ENCODE results near the gene TEAD3. TPM values are rescaled to one million over a fixed set of nuclear protein-coding genes. Genes with fewer than 3 reads are reported as not detected.

TEAD3 gene
- total and polyA plus RNA-seq, 10 of the 15 experiments (the other 5 are each of a cell fraction or from before 2014, with no cell fraction given), result 0.02 to 0.28 (median 0.18) TPM; not detected in 5

DNA sequence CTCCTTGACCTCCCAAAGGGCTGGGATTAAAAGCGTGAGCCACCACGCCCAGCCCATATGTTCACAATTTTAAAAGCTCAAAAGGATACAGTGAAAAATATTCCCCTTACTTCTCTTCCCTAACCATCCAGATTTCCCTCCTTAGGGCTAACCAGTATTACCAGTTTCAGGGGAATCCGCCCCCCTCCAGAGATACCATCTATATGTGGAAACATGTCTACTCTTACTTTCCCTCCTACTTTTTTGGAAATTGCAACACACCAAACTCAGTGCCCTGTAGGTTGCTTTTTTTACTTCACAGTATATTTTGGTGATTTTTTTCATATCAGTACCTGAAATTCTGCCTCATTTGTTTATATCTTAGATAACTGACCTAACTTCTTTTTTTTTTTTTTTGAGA lies 35.6 kb downstream of the TEAD3 start (continued):
- TF ChIP-seq, protein P1, sequence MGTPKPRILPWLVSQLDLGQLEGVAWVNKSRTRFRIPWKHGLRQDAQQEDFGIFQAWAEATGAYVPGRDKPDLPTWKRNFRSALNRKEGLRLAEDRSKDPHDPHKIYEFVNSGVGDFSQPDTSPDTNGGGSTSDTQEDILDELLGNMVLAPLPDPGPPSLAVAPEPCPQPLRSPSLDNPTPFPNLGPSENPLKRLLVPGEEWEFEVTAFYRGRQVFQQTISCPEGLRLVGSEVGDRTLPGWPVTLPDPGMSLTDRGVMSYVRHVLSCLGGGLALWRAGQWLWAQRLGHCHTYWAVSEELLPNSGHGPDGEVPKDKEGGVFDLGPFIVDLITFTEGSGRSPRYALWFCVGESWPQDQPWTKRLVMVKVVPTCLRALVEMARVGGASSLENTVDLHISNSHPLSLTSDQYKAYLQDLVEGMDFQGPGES (IDR thresholded peaks at IDR 0.05), result no peak
- TF ChIP-seq ASH2L (IDR thresholded peaks at IDR 0.05; ENCODE audit: borderline replicate concordance, low read depth) (no peak), NFYB (IDR thresholded peaks at IDR 0.05; ENCODE audit: insufficient read depth, low read depth, low read length) (no peak), DPF2 (IDR thresholded peaks at IDR 0.05) (no peak), JUND (IDR thresholded peaks at IDR 0.05; ENCODE audit: low read depth, low read length) (no peak), SUZ12 (IDR thresholded peaks at IDR 0.05; ENCODE audit: unreplicated experiment) (no peak), NRF1 (conservative IDR thresholded peaks at IDR 0.05; ENCODE audit: low read depth, low read length) (no peak), SIN3A (IDR thresholded peaks at IDR 0.05; ENCODE audit: low read depth, low read length) (no peak)
- TF ChIP-seq, protein P2, sequence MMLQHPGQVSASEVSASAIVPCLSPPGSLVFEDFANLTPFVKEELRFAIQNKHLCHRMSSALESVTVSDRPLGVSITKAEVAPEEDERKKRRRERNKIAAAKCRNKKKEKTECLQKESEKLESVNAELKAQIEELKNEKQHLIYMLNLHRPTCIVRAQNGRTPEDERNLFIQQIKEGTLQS (IDR thresholded peaks at IDR 0.05; ENCODE audit: borderline replicate concordance, extremely low read depth, low read depth, low read length), result no peak

DNA sequence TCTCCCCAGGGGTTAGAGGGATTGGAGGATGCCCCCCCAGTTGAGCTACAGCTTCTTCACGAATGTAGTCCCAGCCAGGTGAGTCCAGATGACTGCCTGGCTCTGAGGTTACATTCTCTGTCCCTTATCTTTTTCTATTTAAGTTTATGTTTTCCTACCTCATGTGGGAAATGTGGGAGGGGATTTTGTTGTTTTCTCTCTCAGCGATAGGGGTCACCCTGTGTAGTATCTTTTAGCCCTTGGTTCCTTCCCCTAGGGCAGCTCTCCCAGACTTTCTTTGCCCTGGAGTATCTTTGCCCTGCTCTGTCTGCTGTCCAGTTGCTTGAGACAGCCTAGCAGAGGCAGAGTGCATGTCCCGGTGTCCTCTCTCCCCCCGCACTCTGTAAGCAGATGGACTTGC lies 39.0 kb downstream of the TEAD3 start:
- CTCF ChIA-PET, result interaction anchor here (0.9 to 1.6 kb wide), 5 partner anchors 8 to 113 kb away, joined by 3 to 6 read pairs (median 3); no protein-coding TSS in a partner anchor
- H3K9me3 ChIP-seq (replicated peaks; ENCODE audit: control insufficient read depth, insufficient read depth, low read length), result no peaks in the 10 kb centered on the region
- no peak for DNase-seq (ENCODE audit: low read depth, low spot score)
- RAD21 ChIA-PET (ENCODE audit: unreplicated experiment), result interaction anchor here (0.6 to 1.5 kb wide), 5 partner anchors 8 to 155 kb away, joined by 3 to 4 read pairs (median 3); partner anchors contain the start of gene PPARD
- H3K36me3 ChIP-seq (ENCODE audit: control insufficient read depth in 2 of 2, insufficient read depth in 2 of 2, low read length in 1 of 2), result peaks cover 2 to 10% of the 10 kb centered on the region in 2 experiments; a peak in 3 of 4 replicates
- SMC1A ChIA-PET (ENCODE audit: uncharacterized antibody, unreplicated experiment), result interaction anchor here (1.2 to 1.5 kb wide), 3 partner anchors 10 to 14 kb away, joined by 3 to 4 read pairs (median 3); partner anchors contain the start of gene RPL10A
- no peak overlapping the region for H3K4me3 ChIP-seq
- H4K20me1 ChIP-seq (ENCODE audit: control insufficient read depth, insufficient read depth), result no peaks in the 10 kb centered on the region
- no peaks in the 10 kb centered on the region for H3K27me3 ChIP-seq (replicated peaks in 1 of 2; ENCODE audit: control insufficient read depth in 2 of 2, insufficient read depth in 2 of 2, low read length in 1 of 2)
- H3K27ac ChIP-seq (ENCODE audit: control insufficient read depth, insufficient read depth), result no peak overlapping the region
- ATAC-seq, result no peak
- H3K9ac ChIP-seq (ENCODE audit: control insufficient read depth, insufficient read depth, low read length), result no peak overlapping the region
- intact Hi-C loops (cut with micrococcal nuclease; ENCODE audit: unreplicated experiment) (no loop called here), in situ Hi-C loops (cut with MboI) (no loop called here)
- WGBS (ENCODE audit: insufficient coverage, insufficient replicate concordance, low lambda C conversion rate, missing lambda C conversion rate), result 91% methylated on average over 4 of the region's 4 CpGs
- BruUV-seq (replicated peaks), result no TSS peak
- H3K4me2 ChIP-seq (ENCODE audit: control insufficient read depth, insufficient read depth), result no peak overlapping the region
- peaks cover 1% of the 10 kb centered on the region; the same call in 1 of the 2 replicates for H3K79me2 ChIP-seq (ENCODE audit: control insufficient read depth, insufficient read depth, low read length)
- peaks cover 7% of the 10 kb centered on the region for H3K4me1 ChIP-seq (ENCODE audit: control insufficient read depth, insufficient read depth, low read length)
- no peak for FAIRE-seq
- POLR2A ChIA-PET, result no interaction called here
- H2AFZ ChIP-seq (ENCODE audit: control insufficient read depth, low read depth, low read length), result no peak overlapping the region
- TF ChIP-seq ZBED1 (IDR thresholded peaks at IDR 0.05; ENCODE audit: borderline replicate concordance) (no peak), JUNB (IDR thresholded peaks at IDR 0.05) (no peak), SMARCA5 (IDR thresholded peaks at IDR 0.05) (no peak), HCFC1 (IDR thresholded peaks at IDR 0.05; ENCODE audit: low read length) (no peak), SP1 (IDR thresholded peaks at IDR 0.05; ENCODE audit: low read depth, low read length) (no peak), MXI1 (IDR thresholded peaks at IDR 0.05; ENCODE audit: low read depth, low read length) (no peak), BCL11A (IDR thresholded peaks at IDR 0.05; ENCODE audit: low read depth, low read length) (no peak), RAD51 (IDR thresholded peaks at IDR 0.05) (no peak), ZNF274 (IDR thresholded peaks at IDR 0.05; ENCODE audit: insufficient read depth, insufficient read length) (no peak), WRNIP1 (IDR thresholded peaks at IDR 0.05; ENCODE audit: borderline replicate concordance, low read depth, low read length) (no peak), FOXK2 (IDR thresholded peaks at IDR 0.05) (no peak)
- TF ChIP-seq, protein P3, sequence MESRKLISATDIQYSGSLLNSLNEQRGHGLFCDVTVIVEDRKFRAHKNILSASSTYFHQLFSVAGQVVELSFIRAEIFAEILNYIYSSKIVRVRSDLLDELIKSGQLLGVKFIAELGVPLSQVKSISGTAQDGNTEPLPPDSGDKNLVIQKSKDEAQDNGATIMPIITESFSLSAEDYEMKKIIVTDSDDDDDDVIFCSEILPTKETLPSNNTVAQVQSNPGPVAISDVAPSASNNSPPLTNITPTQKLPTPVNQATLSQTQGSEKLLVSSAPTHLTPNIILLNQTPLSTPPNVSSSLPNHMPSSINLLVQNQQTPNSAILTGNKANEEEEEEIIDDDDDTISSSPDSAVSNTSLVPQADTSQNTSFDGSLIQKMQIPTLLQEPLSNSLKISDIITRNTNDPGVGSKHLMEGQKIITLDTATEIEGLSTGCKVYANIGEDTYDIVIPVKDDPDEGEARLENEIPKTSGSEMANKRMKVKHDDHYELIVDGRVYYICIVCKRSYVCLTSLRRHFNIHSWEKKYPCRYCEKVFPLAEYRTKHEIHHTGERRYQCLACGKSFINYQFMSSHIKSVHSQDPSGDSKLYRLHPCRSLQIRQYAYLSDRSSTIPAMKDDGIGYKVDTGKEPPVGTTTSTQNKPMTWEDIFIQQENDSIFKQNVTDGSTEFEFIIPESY (IDR thresholded peaks at IDR 0.05), result no peak
- TF ChIP-seq, protein P4, sequence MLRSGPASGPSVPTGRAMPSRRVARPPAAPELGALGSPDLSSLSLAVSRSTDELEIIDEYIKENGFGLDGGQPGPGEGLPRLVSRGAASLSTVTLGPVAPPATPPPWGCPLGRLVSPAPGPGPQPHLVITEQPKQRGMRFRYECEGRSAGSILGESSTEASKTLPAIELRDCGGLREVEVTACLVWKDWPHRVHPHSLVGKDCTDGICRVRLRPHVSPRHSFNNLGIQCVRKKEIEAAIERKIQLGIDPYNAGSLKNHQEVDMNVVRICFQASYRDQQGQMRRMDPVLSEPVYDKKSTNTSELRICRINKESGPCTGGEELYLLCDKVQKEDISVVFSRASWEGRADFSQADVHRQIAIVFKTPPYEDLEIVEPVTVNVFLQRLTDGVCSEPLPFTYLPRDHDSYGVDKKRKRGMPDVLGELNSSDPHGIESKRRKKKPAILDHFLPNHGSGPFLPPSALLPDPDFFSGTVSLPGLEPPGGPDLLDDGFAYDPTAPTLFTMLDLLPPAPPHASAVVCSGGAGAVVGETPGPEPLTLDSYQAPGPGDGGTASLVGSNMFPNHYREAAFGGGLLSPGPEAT (IDR thresholded peaks at IDR 0.05; ENCODE audit: low read depth), result no peak

Data from GM12878 (cell line).